Right lung (tissue), 5 donors: ENCODE data around the gene CALR. TPM values are rescaled to one million over a fixed set of nuclear protein-coding genes. Genes with fewer than 3 reads are reported as not detected.
"Not testable (repeated sequence)": the region's sequence is repeated elsewhere in the genome, so short reads cannot be mapped to it uniquely, and the experiment has no call there.

ENCODE experiments used
- DNase-seq, 2 donors: peaks; one replicate each; pipeline ENCODE4 v3.0.0-alpha.2; 2013
- polyA plus RNA-seq, 5 donors: library from polyadenylated mRNA; unstranded; fragments of 120-200 nt; gene quantifications; one replicate each; pipeline versions ENCODE4 v1.2.1 to v1.2.3, GENCODE V29; 2013; ENCODE audit warnings: inconsistent platforms in 1 of 5, low replicate concordance in 1 of 5; ENCODE audit not compliant: insufficient read length in 5 of 5, insufficient read depth in 1 of 5

CALR gene
- polyA plus RNA-seq, 5 donors, result 632 to 884 (median 841) TPM

DNA sequence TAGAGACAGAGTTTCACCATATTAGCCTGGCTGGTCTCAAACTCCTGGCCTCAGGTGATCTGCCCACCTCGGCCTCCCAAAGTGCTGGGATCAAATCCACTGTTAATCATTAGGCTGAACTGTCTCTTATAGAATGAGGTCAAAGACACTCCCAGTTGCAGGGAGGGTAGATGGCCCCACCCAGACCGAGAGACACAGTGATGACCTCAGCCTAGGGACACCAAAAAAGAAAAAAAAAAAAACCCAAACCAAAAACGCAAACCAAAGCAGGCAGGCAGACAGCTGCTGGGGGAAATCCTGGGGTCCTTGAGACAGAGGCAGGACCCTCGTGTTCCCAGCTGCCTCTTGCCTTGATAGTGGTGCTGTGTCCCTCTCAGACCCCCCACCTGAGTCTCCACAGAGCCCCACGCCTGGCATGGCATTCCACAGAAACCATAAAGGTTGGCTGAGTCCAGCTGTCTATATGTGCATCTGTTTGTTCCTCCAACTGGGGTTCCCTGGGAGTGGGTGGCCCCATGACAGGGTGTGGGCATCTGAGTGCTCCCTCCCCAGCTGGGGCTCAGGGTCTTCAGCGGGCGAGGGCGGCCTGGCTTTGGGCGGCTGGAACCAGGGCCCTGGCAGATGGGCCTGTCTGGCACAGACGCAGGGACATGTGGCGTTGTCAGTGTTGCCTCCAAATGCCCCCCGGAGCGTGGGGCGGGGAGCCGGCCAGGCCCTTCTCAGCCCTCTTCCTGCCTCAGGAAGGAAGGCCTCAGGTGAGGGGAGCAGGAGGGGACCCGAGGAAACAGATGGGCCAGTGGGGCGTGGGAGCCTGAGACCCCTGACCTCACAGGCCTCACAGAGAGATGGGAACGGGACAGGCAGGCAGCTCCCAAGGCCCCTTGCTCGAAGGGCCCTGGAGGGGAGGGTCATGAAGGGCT lies 36.2 kb downstream of the CALR start:
- no peak for DNase-seq

DNA sequence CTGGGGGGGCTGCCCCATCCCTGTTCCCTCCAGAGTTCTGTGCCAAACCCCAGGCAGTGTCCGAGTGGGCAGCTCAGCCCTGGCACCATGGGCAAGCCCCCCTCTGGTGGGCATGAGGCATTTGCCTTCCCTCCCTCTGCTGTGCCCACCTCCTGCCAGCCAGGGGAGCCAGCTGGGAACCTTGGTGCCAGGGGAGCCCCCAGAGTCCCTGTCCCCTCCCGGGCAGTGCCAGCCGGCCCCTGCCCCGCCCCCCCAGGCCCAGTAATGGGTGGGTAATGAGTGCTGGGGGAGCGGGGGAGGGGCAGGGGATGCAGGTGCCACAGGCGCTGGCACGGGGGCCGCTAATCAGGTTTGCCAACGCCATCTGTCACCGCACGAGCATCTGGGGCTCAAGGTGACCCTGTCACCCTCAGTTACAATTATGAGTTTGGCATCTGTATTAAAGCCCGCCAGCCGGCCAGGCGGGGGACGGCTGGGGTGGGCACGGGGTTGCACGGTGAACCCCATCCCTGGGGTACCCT lies 36.9 kb downstream of the CALR start:
- no peak for DNase-seq

DNA sequence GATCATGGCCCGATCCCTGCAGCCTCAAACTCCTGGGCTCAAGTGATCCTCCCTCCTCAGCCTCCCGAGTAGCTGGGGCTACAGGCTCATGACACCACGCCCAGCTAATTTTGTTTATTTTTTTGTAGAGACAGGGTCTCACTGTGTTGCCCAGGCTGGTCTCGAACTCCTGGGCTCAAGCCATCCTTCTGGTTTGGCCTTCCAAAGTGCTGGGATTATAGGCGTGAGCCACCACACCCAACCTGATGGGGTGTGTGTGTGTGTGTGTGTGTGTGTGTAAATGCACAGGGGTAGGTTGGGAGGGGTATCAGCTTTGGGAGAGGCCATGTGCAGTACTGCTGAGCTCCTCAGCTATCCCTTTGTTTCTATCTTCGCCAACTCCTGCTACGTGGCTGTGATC lies 37.7 kb downstream of the CALR start:
- not testable (repeated sequence) for DNase-seq

GRCh38 chr19:12979974-12980373 lies 41.6 kb downstream of the CALR start:
- no peak for DNase-seq

DNA sequence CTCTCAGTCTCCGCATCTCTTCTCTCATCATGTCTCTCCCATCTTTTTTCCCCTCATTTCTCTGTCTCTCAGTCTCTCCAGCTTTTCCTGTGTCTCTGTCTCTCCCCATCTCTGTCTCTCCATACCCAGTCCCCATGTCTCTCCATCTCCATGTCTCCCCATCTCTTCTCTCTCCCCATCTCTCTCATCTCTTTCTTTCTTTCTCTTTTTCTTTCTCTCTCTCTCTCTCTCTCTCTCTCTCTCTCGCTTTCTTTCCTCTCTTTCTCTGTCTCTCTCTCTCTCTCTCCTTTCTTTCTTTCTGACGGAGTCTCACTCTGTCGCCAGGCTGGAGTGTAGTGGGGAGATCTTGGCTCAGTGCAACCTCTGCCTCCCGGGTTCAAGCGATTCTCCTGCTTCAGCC lies 44.2 kb downstream of the CALR start:
- no peak for DNase-seq

DNA sequence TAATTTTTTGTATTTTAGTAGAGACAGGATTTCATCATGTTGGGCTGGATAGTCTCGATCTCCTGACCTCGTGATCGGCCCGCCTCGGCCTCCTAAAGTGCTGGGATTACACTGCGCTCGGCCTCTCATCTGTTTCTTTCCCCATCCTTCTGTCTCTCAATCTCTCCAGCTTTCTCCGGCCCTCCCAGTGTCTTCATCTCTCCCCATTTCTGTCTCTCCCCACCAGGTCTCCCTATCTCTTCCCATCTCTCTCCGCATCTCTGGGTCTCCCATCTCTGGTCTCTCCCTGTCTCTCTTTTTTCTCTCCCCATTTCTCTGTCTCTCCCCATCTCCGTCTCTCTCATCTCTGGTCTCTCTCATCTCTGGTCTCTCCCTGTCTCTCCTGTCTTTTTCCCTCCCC lies 44.7 kb downstream of the CALR start:
- DNase-seq, result no peak

DNA sequence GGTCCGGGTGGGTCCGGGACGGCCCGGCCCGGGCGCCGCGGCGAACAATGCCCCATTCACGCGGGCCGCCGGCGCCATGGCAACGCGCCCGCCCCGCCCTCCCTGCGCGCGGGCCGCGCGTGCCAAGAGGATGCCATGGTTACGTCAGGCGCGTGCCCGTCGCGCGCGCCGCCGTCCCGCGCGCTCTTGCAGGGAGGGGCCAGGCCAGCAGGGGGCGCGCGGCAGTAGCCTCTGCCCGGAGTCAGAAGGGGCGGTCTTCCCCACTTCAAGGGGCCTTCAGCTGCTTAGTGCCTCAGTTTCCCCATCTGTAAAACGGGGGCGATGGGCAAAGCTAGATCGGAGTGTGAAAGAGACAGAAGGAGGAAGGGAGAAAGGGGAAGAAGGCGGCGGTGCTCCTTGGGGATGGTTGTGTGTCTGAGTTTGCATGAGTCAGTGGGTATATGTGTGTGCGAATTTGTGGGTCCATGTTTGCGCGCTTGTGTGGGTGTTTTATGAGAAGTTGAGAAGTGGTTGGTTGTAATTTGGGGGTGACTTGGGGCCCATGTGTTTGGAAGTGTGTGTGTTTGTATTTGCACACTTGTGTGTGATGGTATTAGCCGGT lies 45.2 kb downstream of the CALR start:
- peak; percentile 78 to 87 for DNase-seq

DNA sequence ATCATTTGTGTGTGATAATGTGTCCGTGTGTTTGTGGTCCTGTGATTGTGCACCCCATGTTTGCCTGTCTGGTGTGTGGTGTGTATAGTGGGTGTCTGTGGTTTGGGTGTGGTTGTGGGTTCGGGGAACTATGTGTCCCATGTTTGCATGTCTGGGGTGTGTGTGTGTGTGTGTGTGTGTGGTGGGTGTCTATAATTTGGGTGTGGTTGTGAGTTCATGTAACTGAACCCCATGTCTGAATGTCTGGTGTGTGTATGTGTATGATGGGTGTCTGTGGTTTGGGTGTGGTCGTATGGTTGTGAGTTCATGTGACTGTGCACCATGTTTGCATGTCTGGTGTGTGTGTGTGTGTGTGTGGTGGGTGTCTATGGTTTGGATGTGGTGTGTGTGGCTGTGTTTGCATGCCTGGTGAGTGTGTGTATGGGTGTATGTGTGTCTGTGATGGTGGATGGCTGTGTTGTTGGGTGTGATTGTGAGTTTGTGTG lies 45.8 kb downstream of the CALR start:
- DNase-seq, result no peak

DNA sequence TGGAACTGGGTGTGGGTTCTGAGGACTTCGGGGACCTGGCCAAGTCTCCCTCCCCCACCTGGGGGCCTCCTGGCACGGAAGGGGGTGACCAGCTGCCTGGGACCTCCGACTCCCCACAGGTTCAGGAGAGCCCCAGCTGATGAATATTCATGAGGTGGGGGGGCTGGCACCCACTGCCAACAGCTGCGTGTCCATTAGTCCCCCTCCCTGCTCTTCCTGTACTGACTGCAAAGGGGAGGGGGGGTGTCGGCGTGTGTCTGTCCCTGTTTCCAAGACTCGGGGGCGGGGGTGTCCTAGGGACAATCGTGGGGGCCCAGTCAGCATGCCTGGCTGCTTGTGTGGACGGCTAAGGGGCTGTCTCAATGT lies 46.3 kb downstream of the CALR start:
- no peak for DNase-seq

DNA sequence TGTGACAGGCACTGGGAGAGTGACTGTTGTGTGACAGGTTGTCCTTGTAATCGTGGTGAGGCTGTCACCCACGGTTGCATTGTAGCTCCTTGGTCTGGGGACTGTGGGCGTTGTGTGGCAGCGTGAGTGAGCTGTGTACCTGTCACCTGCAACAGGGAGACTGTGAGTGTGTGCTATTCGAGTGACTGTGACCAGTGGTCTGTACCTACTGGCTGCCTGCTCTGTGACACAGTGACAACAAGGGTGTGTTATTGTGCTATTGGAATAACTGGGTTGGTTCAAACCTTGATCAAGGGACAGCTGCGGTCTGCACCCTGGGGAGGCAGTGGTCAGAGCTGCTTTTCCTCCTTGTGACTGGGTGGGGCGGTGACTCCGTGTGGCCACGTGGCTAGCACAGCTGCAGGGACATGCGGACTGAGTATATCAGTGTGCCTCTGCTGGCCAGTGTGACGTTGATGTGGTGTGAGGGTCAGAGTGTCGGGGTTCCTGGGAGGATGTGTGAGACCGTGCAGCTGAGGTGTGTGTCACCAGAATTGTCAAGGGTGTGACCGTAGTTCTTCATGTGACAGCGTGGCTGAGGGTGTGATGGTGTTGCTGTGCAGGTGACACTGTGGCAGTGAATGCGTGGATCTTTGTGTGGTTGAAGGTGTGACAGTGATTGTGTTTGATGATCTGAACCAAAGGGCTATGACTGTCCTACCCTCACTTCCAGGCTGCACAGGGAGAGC lies 46.8 kb downstream of the CALR start:
- DNase-seq, result no peak

DNA sequence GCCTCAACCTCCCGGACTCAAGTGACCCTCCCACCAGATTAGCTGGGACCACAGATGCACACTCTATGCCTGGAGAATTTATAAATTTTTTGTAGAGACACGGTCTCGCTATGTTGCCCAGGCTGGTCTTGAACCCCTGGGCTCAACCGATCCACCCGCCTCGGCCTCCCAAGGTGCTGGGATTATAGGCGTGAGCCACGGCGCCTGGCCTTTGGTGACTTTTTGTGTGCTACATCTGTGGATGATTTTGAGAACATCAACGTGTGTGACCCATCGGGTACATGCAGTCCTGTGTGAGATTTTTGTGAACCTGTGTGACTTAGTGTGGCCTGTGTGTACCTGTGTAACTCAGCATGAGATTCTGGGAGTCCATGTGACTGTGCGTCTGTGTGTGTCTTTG lies 48.3 kb downstream of the CALR start:
- no peak for DNase-seq

GRCh38 chr19:12987190-12987589 lies 48.8 kb downstream of the CALR start:
- DNase-seq, result no peak

DNA sequence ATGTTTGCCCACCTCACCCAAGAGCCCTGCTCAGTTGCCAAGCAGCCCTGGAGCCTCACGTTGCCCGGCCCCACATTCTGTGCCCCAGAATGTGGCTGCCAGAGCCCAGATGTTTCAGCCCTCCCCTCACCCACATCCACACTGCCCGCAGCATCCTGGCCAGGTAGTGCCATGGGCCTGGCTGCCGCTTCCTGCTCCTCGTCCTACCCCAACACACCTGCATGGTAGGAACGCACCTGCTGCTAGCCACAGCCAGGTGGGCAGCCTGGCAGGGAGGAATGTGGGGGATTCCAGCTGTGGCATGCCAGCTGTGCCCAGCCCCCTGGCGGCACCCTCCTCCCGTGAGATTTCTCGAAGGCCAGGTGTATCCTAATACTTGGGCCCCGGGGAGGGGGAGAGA lies 49.4 kb downstream of the CALR start:
- no peak for DNase-seq

- no peak for DNase-seq
These were observed 52.0 kb downstream of the CALR start for GRCh38 chr19:12990431-12990830.

DNA sequence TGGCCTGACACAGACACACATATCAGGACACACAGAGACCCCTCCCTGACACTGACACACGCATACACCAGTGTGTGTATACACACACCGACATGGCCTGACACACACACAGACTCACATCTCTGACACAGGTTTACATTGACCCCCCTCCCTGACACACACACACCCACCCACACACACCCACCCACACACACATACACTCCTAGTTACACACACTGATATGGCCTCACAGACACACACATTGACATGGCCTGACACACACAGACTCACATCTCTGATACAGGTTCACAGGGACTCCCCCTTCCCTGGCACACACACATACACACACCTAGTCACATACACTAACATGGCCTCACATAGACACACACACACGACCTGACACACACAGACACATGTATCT lies 52.4 kb downstream of the CALR start:
- no peak for DNase-seq

DNA sequence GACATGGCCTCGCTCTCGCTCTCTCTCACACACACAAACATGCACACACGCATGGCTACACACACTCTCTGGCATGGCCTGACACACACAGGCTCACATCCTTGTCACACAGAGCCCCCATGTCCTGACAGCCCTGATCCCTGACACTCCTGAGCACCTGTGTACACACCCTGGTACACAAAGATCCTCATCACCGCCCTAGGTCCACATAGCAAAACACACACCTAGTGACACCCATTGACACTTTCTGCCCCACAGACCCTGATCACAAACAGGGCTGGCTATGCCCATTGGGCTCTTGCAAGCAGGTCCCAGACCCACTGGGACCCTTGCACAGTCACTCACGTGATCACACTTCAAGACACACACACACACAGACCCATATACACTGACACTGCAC lies 52.9 kb downstream of the CALR start:
- DNase-seq, result no peak

DNA sequence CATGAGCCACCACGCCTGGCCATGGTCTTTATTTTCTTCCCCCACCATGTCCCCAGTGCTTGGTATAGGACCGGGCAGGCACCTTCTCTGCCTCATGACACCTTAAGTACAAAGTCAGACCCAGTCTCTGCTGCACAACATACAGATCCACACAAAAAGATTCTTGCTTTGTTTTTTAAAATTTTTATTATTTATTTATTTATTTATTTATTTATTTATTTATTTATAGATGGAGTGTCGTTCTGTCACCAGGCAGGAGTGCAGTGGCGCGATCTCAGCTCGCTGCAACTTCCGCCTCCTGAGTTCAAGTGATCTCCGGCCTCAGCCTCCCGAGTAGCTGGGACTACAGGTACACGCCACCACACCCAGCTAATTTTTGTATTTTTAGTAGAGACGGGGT lies 54.3 kb downstream of the CALR start:
- DNase-seq, result no peak

DNA sequence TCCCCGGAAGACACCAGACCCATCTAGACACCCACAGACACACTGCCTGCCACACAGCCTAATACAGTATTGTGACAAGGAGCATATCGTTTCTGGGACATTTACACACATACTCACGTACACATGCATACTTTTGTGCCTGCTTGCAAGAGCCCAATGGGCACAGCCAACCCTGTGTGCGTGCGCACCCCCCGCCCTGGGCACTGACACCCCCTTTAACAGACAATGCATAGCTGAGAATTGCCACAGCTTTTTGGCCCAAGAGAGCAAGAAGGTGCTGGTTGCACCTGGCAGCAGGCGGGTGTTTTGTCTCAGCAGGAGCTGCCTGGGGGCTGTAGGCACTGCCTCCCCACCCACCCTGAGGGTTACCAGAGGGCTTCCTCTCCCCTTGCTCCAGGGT lies 55.2 kb downstream of the CALR start:
- no peak for DNase-seq
